Astrocyte of the spinal cord (primary cell): ENCODE results near the gene ZNF212.
"Not testable (repeated sequence)": the region's sequence is repeated elsewhere in the genome, so short reads cannot be mapped to it uniquely, and the experiment has no call there.

Experiments used
- DNase-seq: peaks from one replicate; pipeline ENCODE4 v3.0.0; 2011; ENCODE audit warnings: low read depth, low spot score
- H3K4me3 ChIP-seq: 2 replicates; pipeline ENCODE4 v1.5.1; 2011; ENCODE audit warnings: low read depth, mild to moderate bottlenecking, low read length, moderate library complexity
- in situ Hi-C: cut with HindIII; loops from 2 replicates; pipeline ENCODE4 v1.10.0; 2017; ENCODE audit warnings: low sequenced_read_pairs
- TF ChIP-seq, protein P1 (sequence below): IDR thresholded peaks from 2 replicates; pipeline ENCODE4 v1.5.1; 2012; ENCODE audit warnings: low read depth, mild to moderate bottlenecking, low read length, inconsistent platforms

The ZNF212 gene

DNA sequence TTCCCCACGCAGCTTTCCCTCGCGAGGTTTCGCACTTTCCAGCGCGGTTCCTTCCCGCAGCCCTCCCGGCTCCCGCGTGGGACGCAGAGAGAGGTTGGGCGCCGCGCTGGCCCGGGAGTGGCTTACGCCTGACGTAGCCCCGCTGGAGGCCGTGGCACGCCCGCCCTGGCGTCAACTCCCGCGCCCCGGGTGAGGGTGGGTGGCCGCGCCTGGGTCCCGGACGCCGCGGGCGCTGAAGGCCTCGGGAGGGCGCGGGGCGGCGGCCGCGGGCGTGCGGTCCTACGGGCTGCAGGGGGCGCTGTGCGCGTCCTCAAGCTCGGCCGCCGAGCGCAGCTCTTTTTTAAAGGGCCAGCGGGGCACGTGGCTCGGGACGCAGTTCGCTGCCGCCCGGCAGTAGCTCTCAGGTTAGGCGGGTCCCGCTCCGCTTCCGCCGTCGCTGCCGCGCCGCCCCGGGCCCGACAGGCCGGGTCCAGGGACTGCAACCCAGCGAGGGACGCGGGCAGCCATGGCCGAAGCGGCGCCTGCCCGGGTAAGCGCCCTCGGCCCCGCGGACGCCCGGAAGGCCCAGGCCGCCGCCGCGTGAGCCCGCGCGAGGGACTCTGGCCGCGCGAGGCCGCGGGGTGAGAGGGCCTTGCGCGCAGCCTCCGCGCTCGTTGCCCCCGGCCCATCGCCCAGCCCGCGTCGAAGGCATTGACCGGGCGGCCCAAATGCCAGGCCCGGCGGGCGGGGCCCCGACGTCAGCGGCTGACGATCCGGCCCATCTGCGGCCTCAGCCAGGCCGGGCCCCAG, 22.6 kb downstream of the ZNF212 start, which contains the start of gene ZNF783:
ZNF783 (plus strand) TSS at position 368 of the 789 bp plus-strand sequence; CDS start at position 506, 138 bp downstream.
- H3K4me3 ChIP-seq: peak within 1 kb of the TSS; percentile 57
- TF ChIP-seq, protein P1, sequence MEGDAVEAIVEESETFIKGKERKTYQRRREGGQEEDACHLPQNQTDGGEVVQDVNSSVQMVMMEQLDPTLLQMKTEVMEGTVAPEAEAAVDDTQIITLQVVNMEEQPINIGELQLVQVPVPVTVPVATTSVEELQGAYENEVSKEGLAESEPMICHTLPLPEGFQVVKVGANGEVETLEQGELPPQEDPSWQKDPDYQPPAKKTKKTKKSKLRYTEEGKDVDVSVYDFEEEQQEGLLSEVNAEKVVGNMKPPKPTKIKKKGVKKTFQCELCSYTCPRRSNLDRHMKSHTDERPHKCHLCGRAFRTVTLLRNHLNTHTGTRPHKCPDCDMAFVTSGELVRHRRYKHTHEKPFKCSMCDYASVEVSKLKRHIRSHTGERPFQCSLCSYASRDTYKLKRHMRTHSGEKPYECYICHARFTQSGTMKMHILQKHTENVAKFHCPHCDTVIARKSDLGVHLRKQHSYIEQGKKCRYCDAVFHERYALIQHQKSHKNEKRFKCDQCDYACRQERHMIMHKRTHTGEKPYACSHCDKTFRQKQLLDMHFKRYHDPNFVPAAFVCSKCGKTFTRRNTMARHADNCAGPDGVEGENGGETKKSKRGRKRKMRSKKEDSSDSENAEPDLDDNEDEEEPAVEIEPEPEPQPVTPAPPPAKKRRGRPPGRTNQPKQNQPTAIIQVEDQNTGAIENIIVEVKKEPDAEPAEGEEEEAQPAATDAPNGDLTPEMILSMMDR: peak; percentile 60
- in situ Hi-C loops: no loop called here
- peak; percentile 92 for DNase-seq

DNA sequence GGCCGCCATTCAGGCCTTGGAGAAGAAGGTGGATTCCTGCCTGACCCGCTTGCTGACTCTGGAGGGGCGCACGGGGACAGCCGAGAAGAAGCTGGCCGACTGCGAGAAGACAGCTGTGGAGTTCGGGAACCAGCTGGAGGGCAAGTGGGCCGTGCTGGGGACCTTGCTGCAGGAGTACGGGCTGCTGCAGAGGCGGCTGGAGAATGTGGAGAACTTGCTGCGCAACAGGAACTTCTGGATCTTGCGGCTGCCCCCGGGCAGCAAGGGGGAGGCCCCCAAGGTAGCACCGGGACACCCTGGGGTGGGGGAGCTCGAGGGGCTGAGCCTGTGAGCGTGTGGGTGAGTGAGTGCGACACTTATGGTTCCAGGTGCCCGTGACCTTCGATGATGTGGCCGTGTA, 27.0 kb downstream of the ZNF212 start:
- DNase-seq: no peak
- in situ Hi-C loops: no loop called here
- TF ChIP-seq, protein P1: no peak
- no peak overlapping the region for H3K4me3 ChIP-seq

DNA sequence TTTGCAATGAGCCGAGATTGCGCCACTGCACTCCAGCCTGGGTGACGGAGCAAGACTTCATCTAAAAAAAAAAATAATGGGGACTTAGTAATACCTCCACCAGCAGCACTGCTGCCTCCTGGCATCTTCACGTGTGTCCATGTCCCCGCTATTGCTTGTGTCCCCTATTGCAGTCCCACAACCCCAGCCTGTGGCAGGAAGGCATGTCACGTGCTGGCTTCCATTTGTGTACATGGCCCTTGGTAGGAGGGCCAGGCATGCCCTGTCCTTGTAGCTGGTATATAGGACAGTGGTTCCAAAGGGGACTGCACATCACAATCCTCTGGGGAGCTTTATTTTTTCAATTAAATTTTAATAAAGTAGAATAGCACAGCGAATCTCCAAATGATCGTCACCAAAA, 28.3 kb downstream of the ZNF212 start:
- TF ChIP-seq, protein P1: no peak
- DNase-seq: no peak
- in situ Hi-C loops: no loop called here
- no peak overlapping the region for H3K4me3 ChIP-seq

DNA sequence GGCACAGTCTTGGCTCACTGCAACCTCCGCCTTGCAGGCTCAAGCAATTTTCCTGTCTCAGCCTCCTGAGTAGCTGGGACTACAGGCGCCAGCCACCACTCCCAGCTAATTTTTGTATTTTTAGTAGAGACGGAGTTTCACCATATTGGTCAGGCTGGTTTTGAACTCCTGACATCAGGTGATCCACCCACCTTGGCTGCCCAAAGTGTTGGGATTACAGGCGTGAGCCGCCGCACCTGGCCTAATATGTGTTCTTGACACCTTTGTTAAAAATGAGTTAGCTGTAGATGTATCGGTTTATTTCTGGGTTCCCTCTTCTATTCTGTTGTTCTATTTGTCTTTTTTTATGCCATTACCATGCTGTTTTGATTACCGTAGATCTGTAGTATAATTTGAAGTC, 35.0 kb downstream of the ZNF212 start:
- H3K4me3 ChIP-seq, in situ Hi-C loops, DNase-seq: not testable (repeated sequence)

DNA sequence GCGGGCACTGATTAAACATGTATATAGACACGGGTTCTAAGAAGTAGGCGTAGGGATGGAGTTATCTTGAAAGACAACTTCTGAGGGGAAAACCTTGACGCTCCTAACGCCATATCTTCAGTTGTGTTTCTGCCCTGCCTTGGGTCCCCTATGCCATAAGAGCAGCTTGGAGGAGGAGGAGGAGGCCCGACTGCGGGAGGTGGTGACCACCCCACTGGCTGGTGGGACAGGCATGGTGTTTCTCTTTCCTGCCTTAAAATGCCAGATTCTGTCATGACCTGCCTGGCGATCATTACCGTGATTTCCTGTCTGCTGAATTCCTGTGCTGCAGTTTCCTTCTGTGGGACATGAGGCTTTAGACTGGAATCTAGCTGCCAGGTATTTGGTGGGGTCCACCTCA, 38.4 kb downstream of the ZNF212 start:
- no peak overlapping the region for H3K4me3 ChIP-seq
- TF ChIP-seq, protein P1: no peak
- in situ Hi-C loops: no loop called here
- DNase-seq: no peak

DNA sequence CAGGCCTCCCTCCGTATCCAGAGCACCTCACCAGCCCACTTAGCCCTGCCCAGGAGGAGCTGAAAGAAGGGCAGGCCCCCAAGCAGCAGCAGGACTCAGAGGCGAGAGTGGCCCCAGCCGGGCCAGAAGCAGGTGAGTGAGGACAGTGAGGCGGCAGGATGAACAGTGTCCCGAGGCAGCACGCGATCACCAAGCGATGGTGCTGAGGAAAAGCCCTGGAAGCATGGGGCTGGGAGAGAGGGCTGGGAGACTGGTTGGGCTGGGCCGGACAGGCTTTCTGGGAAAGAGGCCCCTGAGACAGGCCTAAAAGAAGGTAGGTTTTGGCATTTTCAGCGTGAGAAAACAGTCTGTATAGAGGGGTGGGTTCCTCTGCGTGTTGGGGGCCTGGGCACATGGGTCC, 38.9 kb downstream of the ZNF212 start:
- no peak overlapping the region for H3K4me3 ChIP-seq
- in situ Hi-C loops: no loop called here
- TF ChIP-seq, protein P1: no peak
- DNase-seq: no peak

DNA sequence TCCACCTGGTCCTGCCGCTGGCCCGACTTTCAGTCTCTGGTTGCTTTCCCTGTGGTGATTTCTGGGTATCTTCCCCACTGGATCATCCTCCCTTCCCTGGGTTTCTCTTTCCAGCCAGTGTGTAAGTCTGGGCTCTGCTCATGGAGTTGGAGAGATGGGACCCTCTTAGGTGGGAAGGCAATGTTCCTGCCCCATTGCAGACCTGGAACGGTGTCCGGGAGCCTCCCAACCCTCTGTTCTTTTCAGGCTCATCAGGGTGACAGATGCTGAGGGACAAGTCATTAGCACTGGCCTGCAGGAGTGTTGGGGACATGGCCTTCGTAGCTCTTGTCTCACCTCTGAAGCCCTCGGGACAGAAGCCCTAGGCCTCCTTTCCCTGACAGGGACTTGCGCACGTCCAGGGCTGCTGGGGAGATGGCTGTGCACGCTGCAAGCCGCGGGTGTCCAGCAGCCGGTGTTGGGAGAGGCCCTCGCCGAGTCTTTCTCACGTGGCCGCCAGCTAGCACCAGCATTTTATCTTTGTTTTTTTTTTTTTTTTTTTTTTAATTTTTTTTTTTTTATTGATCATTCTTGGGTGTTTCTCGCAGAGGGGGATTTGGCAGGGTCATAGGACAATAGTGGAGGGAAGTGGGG, 39.8 kb downstream of the ZNF212 start:
- no peak for DNase-seq
- TF ChIP-seq, protein P1: no peak
- H3K4me3 ChIP-seq: no peak overlapping the region
- in situ Hi-C loops: no loop called here
